NCI-H187 treated with DMSO at 0.1 percent for 48 hours (cell line): Measurements from ENCODE around the gene LTF.

Source experiments
- DNase-seq: peaks from one replicate; lab custom pipeline; 2025; lab: John Stamatoyannopoulos, UW

Gene LTF

GRCh38 chr3:46468753-46469600 is 4.3 kb upstream of the LTF start:
- DNase-seq = no peak

- no peak for DNase-seq
These were observed 2.9 kb upstream of the LTF start for GRCh38 chr3:46467562-46467961.

GRCh38 chr3:46466871-46467403 is 2.2 kb upstream of the LTF start:
- DNase-seq = no peak

GRCh38 chr3:46466273-46466672 is 1.6 kb upstream of the LTF start:
- DNase-seq = no peak

- DNase-seq = no peak
These were observed 453 bp upstream of the LTF start for GRCh38 chr3:46465196-46465520.

GRCh38 chr3:46463868-46464241 is 850 bp downstream of the LTF start:
- no peak for DNase-seq

GRCh38 chr3:46463120-46463867 is 1.4 kb downstream of the LTF start:
- no peak for DNase-seq

GRCh38 chr3:46462511-46462910 is 2.2 kb downstream of the LTF start:
- DNase-seq = no peak

GRCh38 chr3:46462111-46462510 is 2.6 kb downstream of the LTF start:
- DNase-seq = no peak

GRCh38 chr3:46460051-46460450 is 4.7 kb downstream of the LTF start:
- DNase-seq = no peak

GRCh38 chr3:46456118-46456517 is 8.6 kb downstream of the LTF start:
- no peak for DNase-seq

GRCh38 chr3:46455231-46456115 is 9.2 kb downstream of the LTF start:
- DNase-seq = no peak

GRCh38 chr3:46454606-46455005 is 10.1 kb downstream of the LTF start:
- DNase-seq = no peak

GRCh38 chr3:46454209-46454595 is 10.5 kb downstream of the LTF start:
- no peak for DNase-seq

GRCh38 chr3:46453526-46454208 is 11.0 kb downstream of the LTF start:
- DNase-seq = no peak

- no peak for DNase-seq
These were observed 14.8 kb downstream of the LTF start for GRCh38 chr3:46449755-46450552.

- no peak for DNase-seq
These were observed 16.0 kb downstream of the LTF start for GRCh38 chr3:46448721-46449120.

- DNase-seq = no peak
These were observed 17.3 kb downstream of the LTF start for GRCh38 chr3:46447228-46447985.

GRCh38 chr3:46442576-46443530 is 21.9 kb downstream of the LTF start:
- no peak for DNase-seq
